ENCODE data around the gene MTHFD2L. TPM values are rescaled to one million over a fixed set of nuclear protein-coding genes. Genes with fewer than 3 reads are reported as not detected.

Gene MTHFD2L
- total RNA-seq, 6 experiments from 2014 or later, result 5.2 to 9.0 (median 8.1) TPM

GRCh38 chr4:74328501-74328900 is 170.6 kb downstream of the MTHFD2L start:
- Mint-ChIP-seq H3K4me1 (ENCODE audit: low read depth) (peaks cover 45% of the 10 kb centered on the region), H3K27me3 (ENCODE audit: insufficient read depth) (no peaks in the 10 kb centered on the region; the same call in 1 of the 2 replicates), H3K9me3 (peaks cover 11% of the 10 kb centered on the region), H3K4me3 (0 out of 2 replicates have a peak overlapping the region, but pooled peaks have one; percentile 4), H3K27ac (peak overlapping the region; percentile 66), H3K36me3 (ENCODE audit: low read depth) (peaks cover 26% of the 10 kb centered on the region)
- peak; percentile 66 for DNase-seq
- TF ChIP-seq CTCF (IDR thresholded peaks at IDR 0.05), result no peak

GRCh38 chr4:74329307-74329706 is 171.4 kb downstream of the MTHFD2L start:
- Mint-ChIP-seq H3K9me3 (peaks cover 11% of the 10 kb centered on the region), H3K27ac (peak overlapping the region; percentile 66), H3K36me3 (ENCODE audit: low read depth) (peaks cover 31% of the 10 kb centered on the region), H3K4me1 (ENCODE audit: low read depth) (peaks cover 42% of the 10 kb centered on the region), H3K27me3 (ENCODE audit: insufficient read depth) (no peaks in the 10 kb centered on the region; the same call in 1 of the 2 replicates), H3K4me3 (no peak overlapping the region)
- DNase-seq, result no peak
- TF ChIP-seq CTCF (IDR thresholded peaks at IDR 0.05), result no peak

DNA sequence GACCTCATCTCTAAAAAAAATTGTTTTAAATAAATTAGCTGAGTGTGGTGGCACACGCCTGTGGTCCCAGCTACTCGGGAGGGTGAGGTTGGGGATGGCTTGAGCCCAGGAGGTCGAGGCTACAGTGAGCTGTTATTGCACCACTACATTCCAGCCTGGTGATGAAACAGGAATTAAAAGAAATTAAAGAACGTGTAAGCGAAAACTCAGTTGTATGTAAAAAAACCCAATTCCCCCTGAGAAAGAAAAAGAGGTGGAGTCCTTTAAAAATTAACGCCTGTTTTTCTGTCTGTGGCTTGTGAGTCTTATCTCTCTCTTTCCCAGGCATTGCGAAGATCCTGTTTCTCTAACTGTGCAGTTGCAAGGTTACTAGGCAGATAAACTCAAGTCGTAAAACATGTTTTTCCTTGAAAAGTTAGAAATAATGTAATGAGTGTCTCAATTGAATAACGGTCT is 172.4 kb downstream of the MTHFD2L start:
- Mint-ChIP-seq H3K27me3 (ENCODE audit: insufficient read depth) (no peaks in the 10 kb centered on the region; the same call in 1 of the 2 replicates), H3K4me3 (no peak overlapping the region), H3K9me3 (peaks cover 11% of the 10 kb centered on the region), H3K4me1 (ENCODE audit: low read depth) (peaks cover 41% of the 10 kb centered on the region), H3K27ac (no peak overlapping the region), H3K36me3 (ENCODE audit: low read depth) (peaks cover 40% of the 10 kb centered on the region)
- no peak for TF ChIP-seq CTCF (IDR thresholded peaks at IDR 0.05)
- no peak for DNase-seq

- DNase-seq, result no peak
- Mint-ChIP-seq H3K9me3 (peaks cover 11% of the 10 kb centered on the region), H3K27ac (no peak overlapping the region), H3K4me3 (no peak overlapping the region), H3K4me1 (ENCODE audit: low read depth) (peaks cover 41% of the 10 kb centered on the region), H3K36me3 (ENCODE audit: low read depth) (peaks cover 43% of the 10 kb centered on the region), H3K27me3 (ENCODE audit: insufficient read depth) (no peaks in the 10 kb centered on the region; the same call in 1 of the 2 replicates)
- TF ChIP-seq CTCF (IDR thresholded peaks at IDR 0.05), result no peak
Measured at GRCh38 chr4:74331252-74331651, 173.3 kb downstream of the MTHFD2L start.

GRCh38 chr4:74331944-74332343 is 174.0 kb downstream of the MTHFD2L start:
- Mint-ChIP-seq H3K27ac (no peak overlapping the region), H3K27me3 (ENCODE audit: insufficient read depth) (no peaks in the 10 kb centered on the region; the same call in 1 of the 2 replicates), H3K4me3 (no peak overlapping the region), H3K36me3 (ENCODE audit: low read depth) (peaks cover 43% of the 10 kb centered on the region), H3K9me3 (peaks cover 11% of the 10 kb centered on the region), H3K4me1 (ENCODE audit: low read depth) (peaks cover 40% of the 10 kb centered on the region)
- DNase-seq, result no peak
- no peak for TF ChIP-seq CTCF (IDR thresholded peaks at IDR 0.05)
